Panc1 (cell line): Measurements from ENCODE around the gene SLC35D3. TPM values are rescaled to one million over a fixed set of nuclear protein-coding genes. Genes with fewer than 3 reads are reported as not detected.

Experiments used
- ATAC-seq: fragments of 200-7000 bp; cut with Tn5 transposase; 2 replicates; pipeline ENCODE4 v1.9.1; 2020; ENCODE audit warnings: mild to moderate bottlenecking, moderate library complexity
- BruUV-seq: library from RNA; stranded (reverse); fragments of 400-500 nt; replicated peaks from 2 replicates; lab custom pipeline; 2021; lab: Mats Ljungman, UMichigan
- CTCF ChIA-PET: fragments of 300-600 bp; sonication (Branson Sonifier 250); formaldehyde crosslinking; loops from one replicate; lab custom pipeline; 2022; ENCODE audit warnings: antibody characterized with exemption; lab: Charles Lee
- POLR2A ChIA-PET: fragments of 300-600 bp; sonication (Branson Sonifier 250); formaldehyde crosslinking; loops from one replicate; lab custom pipeline; 2022; ENCODE audit warnings: antibody characterized with exemption; lab: Charles Lee
- DNase-seq: peaks from one replicate; pipeline ENCODE4 v3.0.0-alpha.2; 2010; ENCODE audit warnings: low read depth, low spot score
- H3K27ac ChIP-seq: 2 replicates; pipeline ENCODE4 v1.5.1; 2011; ENCODE audit warnings: mild to moderate bottlenecking, low read length, inconsistent platforms
- H3K27me3 ChIP-seq: fragments of 200-500 bp; sonication (Bioruptor generic); 2 replicates; pipeline ENCODE4 v1.6.0; 2014; ENCODE audit warnings: low read length, inconsistent platforms; ENCODE audit not compliant: control insufficient read depth, insufficient read depth
- H3K36me3 ChIP-seq: fragments of 200-500 bp; sonication (Bioruptor generic); 2 replicates; pipeline ENCODE4 v1.5.1; 2014; ENCODE audit warnings: inconsistent platforms, mild to moderate bottlenecking, low read length, moderate library complexity; ENCODE audit not compliant: control insufficient read depth, insufficient read depth
- H3K4me1 ChIP-seq: 2 replicates; pipeline ENCODE4 v1.5.1; 2011; ENCODE audit warnings: inconsistent platforms, mild to moderate bottlenecking, low read length, moderate library complexity; ENCODE audit not compliant: control insufficient read depth, insufficient read depth
- H3K4me3 ChIP-seq, 2 experiments: 2 replicates each; pipeline ENCODE4 v1.5.1; 2011 to 2012; ENCODE audit warnings: low read depth in 2 of 2, low read length in 2 of 2, mild to moderate bottlenecking in 2 of 2, inconsistent platforms in 1 of 2, moderate library complexity in 1 of 2
- H3K9me3 ChIP-seq: fragments of 200-500 bp; sonication (Bioruptor generic); 2 replicates; pipeline ENCODE4 v1.5.1; 2014; ENCODE audit warnings: low read depth, mild to moderate bottlenecking, inconsistent platforms, low read length, moderate library complexity; ENCODE audit not compliant: control insufficient read depth, insufficient read depth
- POLR2AphosphoS5 ChIP-seq: IDR thresholded peaks from 2 replicates; pipeline ENCODE4 v1.6.1; 2012; ENCODE audit warnings: mild to moderate bottlenecking, low read depth, low read length, moderate library complexity
- SIN3A ChIP-seq: IDR thresholded peaks from 2 replicates; pipeline ENCODE4 v1.6.1; 2012; ENCODE audit warnings: low read depth, mild to moderate bottlenecking, low read length, moderate library complexity, borderline replicate concordance; ENCODE audit not compliant: insufficient read depth
- TCF7L2 ChIP-seq: IDR thresholded peaks from 2 replicates; pipeline ENCODE4 v1.6.1; 2011; ENCODE audit warnings: mild to moderate bottlenecking, low read depth, low read length, inconsistent platforms
- in situ Hi-C: cut with HindIII; loops from 2 replicates; pipeline ENCODE4 v1.10.0; 2016; ENCODE audit warnings: low sequenced_read_pairs, low pct_unique_long_range_greater_than_20kb
- intact Hi-C: fragments of 100-400 bp; cut with micrococcal nuclease; formaldehyde crosslinking; loops from one replicate; pipeline ENCODE4 v1.10.0; 2022; ENCODE audit not compliant: unreplicated experiment
- total RNA-seq: library from RNA; stranded (reverse); gene quantifications from one replicate; pipeline ENCODE4 v1.2.1, GENCODE V29; 2021; ENCODE audit not compliant: unreplicated experiment
- TF ChIP-seq, protein P1 (sequence below): fragments of 450-650 bp; IDR thresholded peaks from 2 replicates; pipeline ENCODE4 v1.5.1; 2017; ENCODE audit warnings: mild to moderate bottlenecking
- TF ChIP-seq, protein P2 (sequence below), 2 experiments: IDR thresholded peaks; 2 replicates each; pipeline ENCODE4 v1.6.1; 2011 to 2012; ENCODE audit warnings: low read depth in 2 of 2, control low read depth in 1 of 2, low read length in 1 of 2, mild to moderate bottlenecking in 1 of 2, moderate library complexity in 1 of 2; ENCODE audit not compliant: insufficient read depth in 1 of 2

Gene SLC35D3
- total RNA-seq, 1 experiment from 2014 or later = not detected

DNA sequence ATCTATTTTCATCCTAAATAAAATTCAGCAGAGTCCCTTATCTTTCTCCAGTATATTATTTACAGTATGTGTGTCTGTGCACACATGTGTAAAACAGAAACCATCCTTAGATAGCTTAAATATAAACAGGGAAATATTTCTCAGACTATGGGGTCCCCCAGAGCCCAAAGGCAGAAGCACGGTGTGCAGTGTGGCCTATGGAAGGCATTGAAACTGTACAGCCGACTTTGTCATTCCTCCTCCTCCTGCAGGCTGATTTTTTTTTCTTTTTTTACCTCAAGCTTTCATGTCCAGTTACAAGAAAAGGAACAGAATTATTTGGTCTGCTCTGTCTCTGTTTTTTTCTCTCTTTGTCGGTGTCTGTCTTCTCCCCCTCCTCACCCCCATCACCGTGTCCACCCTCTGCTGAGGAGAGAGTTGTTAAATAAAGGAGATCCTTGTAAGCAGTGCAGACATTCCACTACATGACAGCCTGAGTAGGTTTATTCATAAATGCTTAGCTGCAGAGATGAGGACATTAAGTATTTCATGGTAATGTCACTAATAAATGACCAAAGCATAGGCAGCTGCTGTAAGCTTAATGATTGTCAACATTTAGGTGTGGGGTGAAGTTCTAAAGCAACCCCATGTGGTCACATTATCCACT lies 31.8 kb upstream of the SLC35D3 start:
- DNase-seq (no peak), ATAC-seq (no peak)
- no peak for TF ChIP-seq POLR2AphosphoS5
- TF ChIP-seq, protein P1, sequence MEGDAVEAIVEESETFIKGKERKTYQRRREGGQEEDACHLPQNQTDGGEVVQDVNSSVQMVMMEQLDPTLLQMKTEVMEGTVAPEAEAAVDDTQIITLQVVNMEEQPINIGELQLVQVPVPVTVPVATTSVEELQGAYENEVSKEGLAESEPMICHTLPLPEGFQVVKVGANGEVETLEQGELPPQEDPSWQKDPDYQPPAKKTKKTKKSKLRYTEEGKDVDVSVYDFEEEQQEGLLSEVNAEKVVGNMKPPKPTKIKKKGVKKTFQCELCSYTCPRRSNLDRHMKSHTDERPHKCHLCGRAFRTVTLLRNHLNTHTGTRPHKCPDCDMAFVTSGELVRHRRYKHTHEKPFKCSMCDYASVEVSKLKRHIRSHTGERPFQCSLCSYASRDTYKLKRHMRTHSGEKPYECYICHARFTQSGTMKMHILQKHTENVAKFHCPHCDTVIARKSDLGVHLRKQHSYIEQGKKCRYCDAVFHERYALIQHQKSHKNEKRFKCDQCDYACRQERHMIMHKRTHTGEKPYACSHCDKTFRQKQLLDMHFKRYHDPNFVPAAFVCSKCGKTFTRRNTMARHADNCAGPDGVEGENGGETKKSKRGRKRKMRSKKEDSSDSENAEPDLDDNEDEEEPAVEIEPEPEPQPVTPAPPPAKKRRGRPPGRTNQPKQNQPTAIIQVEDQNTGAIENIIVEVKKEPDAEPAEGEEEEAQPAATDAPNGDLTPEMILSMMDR = no peak
- no peak overlapping the region for H3K27ac ChIP-seq
- no peaks in the 10 kb centered on the region for H3K4me1 ChIP-seq
- ChIA-PET CTCF (no interaction called here), POLR2A (no interaction called here)
- no peak overlapping the region for H3K4me3 ChIP-seq
- no peaks in the 10 kb centered on the region for H3K27me3 ChIP-seq
- H3K36me3 ChIP-seq = no peaks in the 10 kb centered on the region; the same call in 1 of the 2 replicates
- intact Hi-C loops = no loop called here
- BruUV-seq = no TSS peak
- H3K9me3 ChIP-seq = no peaks in the 10 kb centered on the region
- in situ Hi-C loops = no loop called here

DNA sequence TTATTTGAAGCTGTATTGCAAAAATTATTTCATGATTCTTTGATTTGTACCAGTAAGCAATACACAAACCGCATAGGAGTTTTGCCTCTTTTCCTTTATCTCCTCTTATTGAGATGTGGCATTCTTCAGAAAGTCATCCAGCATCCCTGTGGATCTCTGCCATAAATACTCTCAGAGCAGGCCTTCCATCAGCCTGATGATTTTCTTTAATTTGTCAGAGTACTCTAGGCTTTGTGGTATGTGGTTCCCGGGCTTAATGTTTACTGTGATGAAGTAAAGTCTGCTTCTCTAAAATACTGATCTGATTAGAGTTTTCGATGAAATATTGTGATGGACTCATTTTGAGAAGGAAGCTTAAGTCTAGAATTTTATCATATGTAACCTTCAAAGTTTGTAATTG lies 31.1 kb upstream of the SLC35D3 start:
- intact Hi-C loops = no loop called here
- H3K4me1 ChIP-seq = no peaks in the 10 kb centered on the region
- no peak overlapping the region for H3K27ac ChIP-seq
- in situ Hi-C loops = no loop called here
- H3K36me3 ChIP-seq = no peaks in the 10 kb centered on the region; the same call in 1 of the 2 replicates
- no peak overlapping the region for H3K4me3 ChIP-seq
- POLR2A ChIA-PET = no interaction called here
- BruUV-seq = no TSS peak
- no peak for ATAC-seq
- TF ChIP-seq, protein P2, sequence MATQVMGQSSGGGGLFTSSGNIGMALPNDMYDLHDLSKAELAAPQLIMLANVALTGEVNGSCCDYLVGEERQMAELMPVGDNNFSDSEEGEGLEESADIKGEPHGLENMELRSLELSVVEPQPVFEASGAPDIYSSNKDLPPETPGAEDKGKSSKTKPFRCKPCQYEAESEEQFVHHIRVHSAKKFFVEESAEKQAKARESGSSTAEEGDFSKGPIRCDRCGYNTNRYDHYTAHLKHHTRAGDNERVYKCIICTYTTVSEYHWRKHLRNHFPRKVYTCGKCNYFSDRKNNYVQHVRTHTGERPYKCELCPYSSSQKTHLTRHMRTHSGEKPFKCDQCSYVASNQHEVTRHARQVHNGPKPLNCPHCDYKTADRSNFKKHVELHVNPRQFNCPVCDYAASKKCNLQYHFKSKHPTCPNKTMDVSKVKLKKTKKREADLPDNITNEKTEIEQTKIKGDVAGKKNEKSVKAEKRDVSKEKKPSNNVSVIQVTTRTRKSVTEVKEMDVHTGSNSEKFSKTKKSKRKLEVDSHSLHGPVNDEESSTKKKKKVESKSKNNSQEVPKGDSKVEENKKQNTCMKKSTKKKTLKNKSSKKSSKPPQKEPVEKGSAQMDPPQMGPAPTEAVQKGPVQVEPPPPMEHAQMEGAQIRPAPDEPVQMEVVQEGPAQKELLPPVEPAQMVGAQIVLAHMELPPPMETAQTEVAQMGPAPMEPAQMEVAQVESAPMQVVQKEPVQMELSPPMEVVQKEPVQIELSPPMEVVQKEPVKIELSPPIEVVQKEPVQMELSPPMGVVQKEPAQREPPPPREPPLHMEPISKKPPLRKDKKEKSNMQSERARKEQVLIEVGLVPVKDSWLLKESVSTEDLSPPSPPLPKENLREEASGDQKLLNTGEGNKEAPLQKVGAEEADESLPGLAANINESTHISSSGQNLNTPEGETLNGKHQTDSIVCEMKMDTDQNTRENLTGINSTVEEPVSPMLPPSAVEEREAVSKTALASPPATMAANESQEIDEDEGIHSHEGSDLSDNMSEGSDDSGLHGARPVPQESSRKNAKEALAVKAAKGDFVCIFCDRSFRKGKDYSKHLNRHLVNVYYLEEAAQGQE (IDR thresholded peaks at IDR 0.05; ENCODE audit: insufficient read depth in 1 of 2, low read depth in 2 of 2, low read length in 1 of 2) = no peak
- no peak for TF ChIP-seq TCF7L2
- TF ChIP-seq SIN3A = no peak
- TF ChIP-seq, protein P1 = no peak
- no peak for TF ChIP-seq POLR2AphosphoS5
- no peaks in the 10 kb centered on the region for H3K9me3 ChIP-seq
- CTCF ChIA-PET = no interaction called here
- no peak for DNase-seq
- no peaks in the 10 kb centered on the region for H3K27me3 ChIP-seq
